SU-DHL-6 (cell line): Measurements from ENCODE around the gene BSCL2.

Source experiments
- H2AFZ ChIP-seq: fragments of 200-600 bp; sonication (generic); 2 replicates; pipeline ENCODE4 v1.6.1; 2014; ENCODE audit warnings: low read depth, mild to moderate bottlenecking, moderate library complexity, mixed read lengths, antibody characterized with exemption, low read length; ENCODE audit not compliant: severe bottlenecking
- H3F3A ChIP-seq: fragments of 200-600 bp; shearing (Covaris generic); 2 replicates; pipeline ENCODE4 v1.6.0; 2016; ENCODE audit warnings: antibody characterized with exemption, mild to moderate bottlenecking; ENCODE audit not compliant: insufficient read depth
- H3K27ac ChIP-seq: fragments of 200-600 bp; sonication (generic); 2 replicates; pipeline ENCODE4 v1.5.1; 2016; ENCODE audit warnings: low read depth, mild to moderate bottlenecking, low read length, moderate library complexity, mixed read lengths
- H3K27me3 ChIP-seq: fragments of 200-600 bp; sonication (generic), shearing (Covaris generic); 2 replicates; pipeline ENCODE4 v1.6.0; 2014; ENCODE audit warnings: mild to moderate bottlenecking, low read length
- H3K36me3 ChIP-seq: fragments of 200-600 bp; sonication (generic); 2 replicates; pipeline ENCODE4 v1.6.1; 2014; ENCODE audit warnings: mild to moderate bottlenecking, low read length, mixed read lengths
- H3K4me2 ChIP-seq: fragments of 300-600, 200-600 bp; shearing (Covaris generic), sonication (generic); 2 replicates; pipeline ENCODE4 v1.6.0; 2014; ENCODE audit warnings: low read length, low read depth, mild to moderate bottlenecking; ENCODE audit not compliant: poor library complexity, severe bottlenecking
- H3K4me3 ChIP-seq: fragments of 200-600 bp; sonication (generic); 2 replicates; pipeline ENCODE4 v1.5.1; 2014; ENCODE audit warnings: antibody characterized with exemption, low read length, mild to moderate bottlenecking, mixed read lengths; ENCODE audit not compliant: insufficient read depth, poor library complexity, severe bottlenecking
- H3K79me2 ChIP-seq: fragments of 200-600 bp; sonication (generic); 2 replicates; pipeline ENCODE4 v1.6.1; 2014; ENCODE audit warnings: mild to moderate bottlenecking, low read length, moderate library complexity; ENCODE audit not compliant: insufficient read depth
- H3K9ac ChIP-seq: fragments of 200-600 bp; sonication (generic); 2 replicates; pipeline ENCODE4 v1.7.0; 2014; ENCODE audit warnings: mild to moderate bottlenecking, low read length
- H3K9me2 ChIP-seq: fragments of 200-600 bp; sonication (generic); replicated peaks from 2 replicates; pipeline ENCODE4 v1.6.1; 2014; ENCODE audit warnings: low read length; ENCODE audit not compliant: insufficient read depth
- H3K9me3 ChIP-seq: fragments of 200-600 bp; sonication (generic); 2 replicates; pipeline ENCODE4 v1.6.1; 2014; ENCODE audit warnings: low read length, mixed read lengths; ENCODE audit not compliant: insufficient read depth
- H4K20me1 ChIP-seq: fragments of 200-600 bp; sonication (generic); 2 replicates; pipeline ENCODE4 v1.6.1; 2014; ENCODE audit warnings: low read depth, mild to moderate bottlenecking, antibody characterized with exemption, low read length, moderate library complexity, mixed read lengths
- CTCF ChIP-seq: fragments of 200-600 bp; sonication (generic); IDR thresholded peaks from one replicate; pipeline ENCODE4 v1.5.1; 2017; ENCODE audit warnings: antibody characterized with exemption, mild to moderate bottlenecking, low read length, moderate library complexity; ENCODE audit not compliant: insufficient read depth, poor library complexity, severe bottlenecking
- EZH2phosphoT487 ChIP-seq: fragments of 200-600 bp; sonication (generic), shearing (Covaris generic); conservative IDR thresholded peaks from 2 replicates; pipeline ENCODE4 v1.6.1; 2018; ENCODE audit warnings: mild to moderate bottlenecking, antibody characterized with exemption, low read length, moderate library complexity, mixed read lengths

Gene BSCL2

GRCh38 chr11:62709247-62710000 is 2.2 kb upstream of the BSCL2 start:
- no peaks in the 10 kb centered on the region for H4K20me1 ChIP-seq
- H3K9me3 ChIP-seq: no peaks in the 10 kb centered on the region
- H3F3A ChIP-seq: peaks cover 24% of the 10 kb centered on the region
- no peak overlapping the region for H3K9ac ChIP-seq
- no peak overlapping the region for H2AFZ ChIP-seq
- TF ChIP-seq EZH2phosphoT487 (no peak), CTCF (no peak)
- H3K27ac ChIP-seq: no peak overlapping the region
- H3K36me3 ChIP-seq: peaks cover 8% of the 10 kb centered on the region
- H3K4me2 ChIP-seq: no peak overlapping the region
- H3K4me3 ChIP-seq: no peak overlapping the region
- peaks cover 5% of the 10 kb centered on the region; the same call in 1 of the 2 replicates for H3K79me2 ChIP-seq
- no peaks in the 10 kb centered on the region for H3K27me3 ChIP-seq
- H3K9me2 ChIP-seq: no peaks in the 10 kb centered on the region

- H3K4me3 ChIP-seq: no peak overlapping the region
- TF ChIP-seq EZH2phosphoT487 (no peak), CTCF (no peak)
- peaks cover 5% of the 10 kb centered on the region; the same call in 1 of the 2 replicates for H3K79me2 ChIP-seq
- peaks cover 8% of the 10 kb centered on the region for H3K36me3 ChIP-seq
- no peaks in the 10 kb centered on the region for H4K20me1 ChIP-seq
- no peaks in the 10 kb centered on the region for H3K27me3 ChIP-seq
- H3K9me2 ChIP-seq: no peaks in the 10 kb centered on the region
- peaks cover 24% of the 10 kb centered on the region for H3F3A ChIP-seq
- H3K9ac ChIP-seq: no peak overlapping the region
- no peak overlapping the region for H2AFZ ChIP-seq
- no peak overlapping the region for H3K27ac ChIP-seq
- no peaks in the 10 kb centered on the region for H3K9me3 ChIP-seq
- no peak overlapping the region for H3K4me2 ChIP-seq
Measured at GRCh38 chr11:62708793-62709192, 1.6 kb upstream of the BSCL2 start.

- Histone ChIP-seq H3K36me3 (peaks cover 5% of the 10 kb centered on the region), H3K4me2 (no peak overlapping the region), H3K9ac (no peak overlapping the region), H3K9me2 (no peaks in the 10 kb centered on the region), H2AFZ (no peak overlapping the region), H3K4me3 (no peak overlapping the region), H3K27ac (no peak overlapping the region), H3K27me3 (no peaks in the 10 kb centered on the region), H4K20me1 (no peaks in the 10 kb centered on the region), H3K79me2 (peaks cover 2% of the 10 kb centered on the region; the same call in 1 of the 2 replicates), H3K9me3 (no peaks in the 10 kb centered on the region), H3F3A (peaks cover 23% of the 10 kb centered on the region)
- TF ChIP-seq CTCF (no peak), EZH2phosphoT487 (no peak)
Measured at GRCh38 chr11:62708392-62708791, 1.2 kb upstream of the BSCL2 start.
